Measurements from ENCODE around the gene AFDN.

AFDN gene

GRCh38 chr6:167921831-167922230 lies 95.1 kb downstream of the AFDN start:
- no CpG with 5 or more reads among the region's 6 CpGs for WGBS, 2 donors (ENCODE audit: extremely low coverage in 2 of 2, insufficient read length in 2 of 2, insufficient replicate concordance in 1 of 2)
- Histone ChIP-seq H4K91ac (ENCODE audit: low read depth, low read length, poor library complexity) (no peak overlapping the region), H3K27ac (replicated peaks; ENCODE audit: low read length) (no peak overlapping the region), H4K8ac (ENCODE audit: low read depth, low read length) (no peak overlapping the region), H3K4me2 (ENCODE audit: insufficient read depth, low read length, poor library complexity, severe bottlenecking) (no peak overlapping the region), H2AK5ac (ENCODE audit: low read depth, low read length) (no peak overlapping the region), H2BK12ac (ENCODE audit: low read length) (no peak overlapping the region), H3K36me3 (replicated peaks in 1 of 2; ENCODE audit: control insufficient read depth in 2 of 2, insufficient read depth in 2 of 2, low read length in 2 of 2) (peaks cover 39 to 99% of the 10 kb centered on the region in 2 donors), H3K4me3 (ENCODE audit: low read length in 2 of 2) (no peak overlapping the region), H2AFZ (ENCODE audit: low read length) (no peak overlapping the region), H2BK15ac (ENCODE audit: low read length) (no peak overlapping the region), H3K14ac (ENCODE audit: low read length) (no peak overlapping the region), H3K4ac (ENCODE audit: low read length) (no peak overlapping the region), H3K79me1 (ENCODE audit: low read depth, low read length) (peaks cover 2% of the 10 kb centered on the region), H3K9me3 (replicated peaks in 1 of 2; ENCODE audit: control insufficient read depth in 2 of 2, insufficient read depth in 1 of 2, low read depth in 1 of 2, low read length in 2 of 2) (no peaks in the 10 kb centered on the region), H3K18ac (ENCODE audit: low read length) (no peak overlapping the region), H3K4me1 (ENCODE audit: control insufficient read depth in 2 of 2, insufficient read depth in 1 of 2, low read depth in 1 of 2, low read length in 2 of 2) (peaks cover 0 to 6% of the 10 kb centered on the region in 2 donors), H3K27me3 (ENCODE audit: control insufficient read depth in 3 of 3, insufficient read depth in 3 of 3, low read depth in 1 of 3, low read length in 3 of 3) (no peaks in the 10 kb centered on the region), H2BK5ac (ENCODE audit: low read length) (no peak overlapping the region), H2BK120ac (ENCODE audit: low read depth, low read length) (no peak overlapping the region), H3K9ac (ENCODE audit: low read depth, low read length, poor library complexity) (no peak overlapping the region), H3K23ac (ENCODE audit: low read depth, low read length, poor library complexity) (no peak overlapping the region)
- no peak for DNase-seq (ENCODE audit: low spot score)

- Histone ChIP-seq H2BK5ac (ENCODE audit: low read length) (no peak overlapping the region), H3K27me3 (ENCODE audit: control insufficient read depth in 3 of 3, insufficient read depth in 3 of 3, low read depth in 1 of 3, low read length in 3 of 3) (no peaks in the 10 kb centered on the region), H3K18ac (ENCODE audit: low read length) (no peak overlapping the region), H3K4me1 (ENCODE audit: control insufficient read depth in 2 of 2, insufficient read depth in 1 of 2, low read depth in 1 of 2, low read length in 2 of 2) (peaks cover 0 to 8% of the 10 kb centered on the region in 2 donors), H3K9ac (ENCODE audit: low read depth, low read length, poor library complexity) (no peak overlapping the region), H3K27ac (replicated peaks; ENCODE audit: low read length) (peak overlapping the region; percentile 5), H4K91ac (ENCODE audit: low read depth, low read length, poor library complexity) (no peak overlapping the region), H3K9me3 (replicated peaks in 1 of 2; ENCODE audit: control insufficient read depth in 2 of 2, insufficient read depth in 1 of 2, low read depth in 1 of 2, low read length in 2 of 2) (no peaks in the 10 kb centered on the region), H3K79me1 (ENCODE audit: low read depth, low read length) (peaks cover 3% of the 10 kb centered on the region), H3K14ac (ENCODE audit: low read length) (no peak overlapping the region), H2AFZ (ENCODE audit: low read length) (no peak overlapping the region), H2BK120ac (ENCODE audit: low read depth, low read length) (no peak overlapping the region), H2BK15ac (ENCODE audit: low read length) (no peak overlapping the region), H2BK12ac (ENCODE audit: low read length) (no peak overlapping the region), H3K36me3 (replicated peaks in 1 of 2; ENCODE audit: control insufficient read depth in 2 of 2, insufficient read depth in 2 of 2, low read length in 2 of 2) (peaks cover 36 to 99% of the 10 kb centered on the region in 2 donors), H2AK5ac (ENCODE audit: low read depth, low read length) (no peak overlapping the region), H3K4me2 (ENCODE audit: insufficient read depth, low read length, poor library complexity, severe bottlenecking) (no peak overlapping the region), H3K4me3 (ENCODE audit: low read length in 2 of 2) (no peak overlapping the region), H4K8ac (ENCODE audit: low read depth, low read length) (no peak overlapping the region), H3K4ac (ENCODE audit: low read length) (no peak overlapping the region), H3K23ac (ENCODE audit: low read depth, low read length, poor library complexity) (no peak overlapping the region)
- DNase-seq (ENCODE audit: low spot score), result no peak
- no CpG with 5 or more reads among the region's 7 CpGs for WGBS, 2 donors (ENCODE audit: extremely low coverage in 2 of 2, insufficient read length in 2 of 2, insufficient replicate concordance in 1 of 2)
Measured at GRCh38 chr6:167925026-167925425, 98.3 kb downstream of the AFDN start.

GRCh38 chr6:167927246-167927645 lies 100.5 kb downstream of the AFDN start:
- no CpG with 5 or more reads among the region's 6 CpGs for WGBS, 2 donors (ENCODE audit: extremely low coverage in 2 of 2, insufficient read length in 2 of 2, insufficient replicate concordance in 1 of 2)
- Histone ChIP-seq H3K14ac (ENCODE audit: low read length) (no peak overlapping the region), H3K36me3 (replicated peaks in 1 of 2; ENCODE audit: control insufficient read depth in 2 of 2, insufficient read depth in 2 of 2, low read length in 2 of 2) (peaks cover 39 to 97% of the 10 kb centered on the region in 2 donors)

GRCh38 chr6:167928111-167928510 lies 101.4 kb downstream of the AFDN start:
- Histone ChIP-seq H3K27ac (replicated peaks; ENCODE audit: low read length) (no peak overlapping the region), H3K79me1 (ENCODE audit: low read depth, low read length) (peaks cover 6% of the 10 kb centered on the region), H2BK12ac (ENCODE audit: low read length) (no peak overlapping the region), H2AK5ac (ENCODE audit: low read depth, low read length) (no peak overlapping the region), H2BK5ac (ENCODE audit: low read length) (no peak overlapping the region), H4K8ac (ENCODE audit: low read depth, low read length) (no peak overlapping the region), H2BK15ac (ENCODE audit: low read length) (no peak overlapping the region), H3K14ac (ENCODE audit: low read length) (no peak overlapping the region), H3K4me2 (ENCODE audit: insufficient read depth, low read length, poor library complexity, severe bottlenecking) (no peak overlapping the region), H2BK120ac (ENCODE audit: low read depth, low read length) (no peak overlapping the region), H3K4ac (ENCODE audit: low read length) (no peak overlapping the region), H4K91ac (ENCODE audit: low read depth, low read length, poor library complexity) (no peak overlapping the region), H3K23ac (ENCODE audit: low read depth, low read length, poor library complexity) (no peak overlapping the region), H3K9me3 (replicated peaks in 1 of 2; ENCODE audit: control insufficient read depth in 2 of 2, insufficient read depth in 1 of 2, low read depth in 1 of 2, low read length in 2 of 2) (no peaks in the 10 kb centered on the region), H3K18ac (ENCODE audit: low read length) (no peak overlapping the region), H3K36me3 (replicated peaks in 1 of 2; ENCODE audit: control insufficient read depth in 2 of 2, insufficient read depth in 2 of 2, low read length in 2 of 2) (peaks cover 36 to 97% of the 10 kb centered on the region in 2 donors), H3K4me1 (ENCODE audit: control insufficient read depth in 2 of 2, insufficient read depth in 1 of 2, low read depth in 1 of 2, low read length in 2 of 2) (peaks cover 0 to 9% of the 10 kb centered on the region in 2 donors), H2AFZ (ENCODE audit: low read length) (no peak overlapping the region), H3K9ac (ENCODE audit: low read depth, low read length, poor library complexity) (no peak overlapping the region), H3K27me3 (ENCODE audit: control insufficient read depth in 3 of 3, insufficient read depth in 3 of 3, low read depth in 1 of 3, low read length in 3 of 3) (no peaks in the 10 kb centered on the region), H3K4me3 (ENCODE audit: low read length in 2 of 2) (no peak overlapping the region)
- WGBS, 2 donors (ENCODE audit: extremely low coverage in 2 of 2, insufficient read length in 2 of 2, insufficient replicate concordance in 1 of 2), result no CpG with 5 or more reads among the region's 3 CpGs
- DNase-seq (ENCODE audit: low spot score), result no peak

More at GRCh38 chr6:167927246-167927645, 100.5 kb downstream of the AFDN start:
- Histone ChIP-seq H3K9me3 (replicated peaks in 1 of 2; ENCODE audit: control insufficient read depth in 2 of 2, insufficient read depth in 1 of 2, low read depth in 1 of 2, low read length in 2 of 2) (no peaks in the 10 kb centered on the region), H3K27me3 (ENCODE audit: control insufficient read depth in 3 of 3, insufficient read depth in 3 of 3, low read depth in 1 of 3, low read length in 3 of 3) (no peaks in the 10 kb centered on the region), H3K9ac (ENCODE audit: low read depth, low read length, poor library complexity) (no peak overlapping the region), H3K18ac (ENCODE audit: low read length) (no peak overlapping the region), H3K4me1 (ENCODE audit: control insufficient read depth in 2 of 2, insufficient read depth in 1 of 2, low read depth in 1 of 2, low read length in 2 of 2) (peaks cover 0 to 7% of the 10 kb centered on the region in 2 donors), H2BK12ac (ENCODE audit: low read length) (no peak overlapping the region), H3K4me3 (ENCODE audit: low read length in 2 of 2) (no peak overlapping the region), H2BK15ac (ENCODE audit: low read length) (no peak overlapping the region), H4K91ac (ENCODE audit: low read depth, low read length, poor library complexity) (no peak overlapping the region), H3K4ac (ENCODE audit: low read length) (no peak overlapping the region), H3K23ac (ENCODE audit: low read depth, low read length, poor library complexity) (no peak overlapping the region), H3K79me1 (ENCODE audit: low read depth, low read length) (peaks cover 6% of the 10 kb centered on the region), H2BK5ac (ENCODE audit: low read length) (no peak overlapping the region), H2BK120ac (ENCODE audit: low read depth, low read length) (no peak overlapping the region), H2AFZ (ENCODE audit: low read length) (no peak overlapping the region), H3K4me2 (ENCODE audit: insufficient read depth, low read length, poor library complexity, severe bottlenecking) (no peak overlapping the region), H4K8ac (ENCODE audit: low read depth, low read length) (no peak overlapping the region), H3K27ac (replicated peaks; ENCODE audit: low read length) (no peak overlapping the region), H2AK5ac (ENCODE audit: low read depth, low read length) (no peak overlapping the region)
- DNase-seq (ENCODE audit: low spot score), result no peak

Data from neuronal stem cell (in vitro differentiated cells).